ENCODE results near the gene HMBS.

GRCh38 chr11:119108857-119109221 is 24.2 kb downstream of the HMBS start:
- TF ChIP-seq, protein P1, sequence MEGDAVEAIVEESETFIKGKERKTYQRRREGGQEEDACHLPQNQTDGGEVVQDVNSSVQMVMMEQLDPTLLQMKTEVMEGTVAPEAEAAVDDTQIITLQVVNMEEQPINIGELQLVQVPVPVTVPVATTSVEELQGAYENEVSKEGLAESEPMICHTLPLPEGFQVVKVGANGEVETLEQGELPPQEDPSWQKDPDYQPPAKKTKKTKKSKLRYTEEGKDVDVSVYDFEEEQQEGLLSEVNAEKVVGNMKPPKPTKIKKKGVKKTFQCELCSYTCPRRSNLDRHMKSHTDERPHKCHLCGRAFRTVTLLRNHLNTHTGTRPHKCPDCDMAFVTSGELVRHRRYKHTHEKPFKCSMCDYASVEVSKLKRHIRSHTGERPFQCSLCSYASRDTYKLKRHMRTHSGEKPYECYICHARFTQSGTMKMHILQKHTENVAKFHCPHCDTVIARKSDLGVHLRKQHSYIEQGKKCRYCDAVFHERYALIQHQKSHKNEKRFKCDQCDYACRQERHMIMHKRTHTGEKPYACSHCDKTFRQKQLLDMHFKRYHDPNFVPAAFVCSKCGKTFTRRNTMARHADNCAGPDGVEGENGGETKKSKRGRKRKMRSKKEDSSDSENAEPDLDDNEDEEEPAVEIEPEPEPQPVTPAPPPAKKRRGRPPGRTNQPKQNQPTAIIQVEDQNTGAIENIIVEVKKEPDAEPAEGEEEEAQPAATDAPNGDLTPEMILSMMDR (IDR thresholded peaks at IDR 0.05) = no peak
- TF ChIP-seq POLR2A (IDR thresholded peaks at IDR 0.05) = no peak

Measured in body of pancreas (tissue), 4 donors.